ENCODE measurements around the gene HOXB5. TPM values are rescaled to one million over a fixed set of nuclear protein-coding genes. Genes with fewer than 3 reads are reported as not detected.

HOXB5 gene
- total and polyA plus RNA-seq, 4 donors: 1.4 to 5.9 (median 3.6) TPM; not detected in 1

GRCh38 chr17:48618256-48618896 is 24.8 kb upstream of the HOXB5 start:
- no peak overlapping the region for H3K27ac ChIP-seq (ENCODE audit: low read depth in 1 of 2, low read length in 2 of 2)
- ATAC-seq (ENCODE audit: low FRiP score) (peak; percentile 92), DNase-seq (peak; percentile 90 to 96)
- H3K36me3 ChIP-seq (ENCODE audit: control insufficient read depth in 1 of 2, insufficient read depth in 2 of 2, low read length in 1 of 2): no peaks in the 10 kb centered on the region
- H3K27me3 ChIP-seq (ENCODE audit: control insufficient read depth in 1 of 2, insufficient read depth in 2 of 2, low read length in 1 of 2): no peaks in the 10 kb centered on the region
- H3K4me1 ChIP-seq (ENCODE audit: control insufficient read depth in 1 of 2, insufficient read depth in 2 of 2, low read length in 2 of 2): no peaks in the 10 kb centered on the region
- H3K9me3 ChIP-seq (ENCODE audit: control insufficient read depth, low read length): no peaks in the 10 kb centered on the region
- intact Hi-C loops (cut with DNase I): loop anchor here (5.0 kb wide), 2 partner anchors 266 to 281 kb away; no protein-coding TSS in a partner anchor
- WGBS, 2 donors: 6 to 7% methylated on average over 25 of the region's 25 CpGs
- H3K4me3 ChIP-seq (ENCODE audit: low read length in 2 of 2): no peak overlapping the region

- intact Hi-C loops (cut with DNase I): loop anchor here (5.0 kb wide), 2 partner anchors 265 to 280 kb away; no protein-coding TSS in a partner anchor
- peak in 1 of 2 donors; percentile 70 for DNase-seq
- H3K27ac ChIP-seq (ENCODE audit: low read depth in 1 of 2, low read length in 2 of 2): no peak overlapping the region
- H3K27me3 ChIP-seq (ENCODE audit: control insufficient read depth in 1 of 2, insufficient read depth in 2 of 2, low read length in 1 of 2): no peaks in the 10 kb centered on the region
- H3K9me3 ChIP-seq (ENCODE audit: control insufficient read depth, low read length): no peaks in the 10 kb centered on the region
- 12 to 14% methylated on average over 37 to 43 of the region's 43 CpGs for WGBS, 2 donors
- no peaks in the 10 kb centered on the region for H3K4me1 ChIP-seq (ENCODE audit: control insufficient read depth in 1 of 2, insufficient read depth in 2 of 2, low read length in 2 of 2)
- ATAC-seq (ENCODE audit: low FRiP score): no peak
- no peaks in the 10 kb centered on the region for H3K36me3 ChIP-seq (ENCODE audit: control insufficient read depth in 1 of 2, insufficient read depth in 2 of 2, low read length in 1 of 2)
- H3K4me3 ChIP-seq (ENCODE audit: low read length in 2 of 2): no peak overlapping the region
These were observed 24.1 kb upstream of the HOXB5 start for GRCh38 chr17:48617471-48618255.

- WGBS, 2 donors: 53 to 62% methylated on average over 15 of the region's 15 CpGs
- ATAC-seq (ENCODE audit: low FRiP score): no peak
- Histone ChIP-seq H3K36me3 (ENCODE audit: control insufficient read depth in 1 of 2, insufficient read depth in 2 of 2, low read length in 1 of 2) (no peaks in the 10 kb centered on the region), H3K4me1 (ENCODE audit: control insufficient read depth in 1 of 2, insufficient read depth in 2 of 2, low read length in 2 of 2) (no peaks in the 10 kb centered on the region), H3K27me3 (ENCODE audit: control insufficient read depth in 1 of 2, insufficient read depth in 2 of 2, low read length in 1 of 2) (no peaks in the 10 kb centered on the region), H3K4me3 (ENCODE audit: low read length in 2 of 2) (no peak overlapping the region), H3K27ac (ENCODE audit: low read depth in 1 of 2, low read length in 2 of 2) (no peak overlapping the region), H3K9me3 (ENCODE audit: control insufficient read depth, low read length) (no peaks in the 10 kb centered on the region)
- DNase-seq: no peak
- intact Hi-C loops (cut with DNase I): loop anchor here (5.0 kb wide), 2 partner anchors 265 to 280 kb away; no protein-coding TSS in a partner anchor
These were observed 23.3 kb upstream of the HOXB5 start for GRCh38 chr17:48616717-48617470.

- Histone ChIP-seq H3K4me1 (ENCODE audit: control insufficient read depth in 1 of 2, insufficient read depth in 2 of 2, low read length in 2 of 2) (no peaks in the 10 kb centered on the region), H3K27me3 (ENCODE audit: control insufficient read depth in 1 of 2, insufficient read depth in 2 of 2, low read length in 1 of 2) (no peaks in the 10 kb centered on the region), H3K4me3 (ENCODE audit: low read length in 2 of 2) (no peak overlapping the region), H3K36me3 (ENCODE audit: control insufficient read depth in 1 of 2, insufficient read depth in 2 of 2, low read length in 1 of 2) (no peaks in the 10 kb centered on the region), H3K27ac (ENCODE audit: low read depth in 1 of 2, low read length in 2 of 2) (no peak overlapping the region), H3K9me3 (ENCODE audit: control insufficient read depth, low read length) (no peaks in the 10 kb centered on the region)
- ATAC-seq (ENCODE audit: low FRiP score) (no peak), DNase-seq (no peak)
- intact Hi-C loops (cut with DNase I): loop anchor here (5.0 kb wide), 2 partner anchors 264 to 279 kb away; no protein-coding TSS in a partner anchor
- WGBS, 2 donors: 58 to 84% methylated on average over 17 of the region's 17 CpGs
These were observed 22.6 kb upstream of the HOXB5 start for GRCh38 chr17:48615963-48616716.

GRCh38 chr17:48615047-48615962 is 21.7 kb upstream of the HOXB5 start, which contains the start of gene HOXB8:
Gene HOXB8, minus strand, starts transcription at chr17:48615292. Its CDS starts 588 bp downstream, at chr17:48614704.
- Histone ChIP-seq H3K4me3 (ENCODE audit: low read length in 2 of 2) (no peak within 1 kb of the TSS), H3K27ac (ENCODE audit: low read depth in 1 of 2, low read length in 2 of 2) (no peak within 1 kb of the TSS), H3K9me3 (ENCODE audit: control insufficient read depth, low read length) (no peaks in the 10 kb centered on the region), H3K4me1 (ENCODE audit: control insufficient read depth in 1 of 2, insufficient read depth in 2 of 2, low read length in 2 of 2) (no peaks in the 10 kb centered on the region), H3K36me3 (ENCODE audit: control insufficient read depth in 1 of 2, insufficient read depth in 2 of 2, low read length in 1 of 2) (no peaks in the 10 kb centered on the region), H3K27me3 (ENCODE audit: control insufficient read depth in 1 of 2, insufficient read depth in 2 of 2, low read length in 1 of 2) (no peaks in the 10 kb centered on the region)
- ATAC-seq (ENCODE audit: low FRiP score) (no peak), DNase-seq (no peak)
- intact Hi-C loops (cut with DNase I): loop anchor here (5.0 kb wide), 2 partner anchors 263 to 278 kb away; no protein-coding TSS in a partner anchor
- 42 to 52% methylated on average over 41 of the region's 41 CpGs for WGBS, 2 donors

GRCh38 chr17:48613862-48614694 is 20.5 kb upstream of the HOXB5 start:
- intact Hi-C loops (cut with DNase I): no loop called here
- 26 to 32% methylated on average over 55 of the region's 55 CpGs for WGBS, 2 donors
- no peaks in the 10 kb centered on the region for H3K36me3 ChIP-seq (ENCODE audit: control insufficient read depth in 1 of 2, insufficient read depth in 2 of 2, low read length in 1 of 2)
- H3K9me3 ChIP-seq (ENCODE audit: control insufficient read depth, low read length): no peaks in the 10 kb centered on the region
- no peaks in the 10 kb centered on the region for H3K27me3 ChIP-seq (ENCODE audit: control insufficient read depth in 1 of 2, insufficient read depth in 2 of 2, low read length in 1 of 2)
- no peak overlapping the region for H3K4me3 ChIP-seq (ENCODE audit: low read length in 2 of 2)
- ATAC-seq (ENCODE audit: low FRiP score) (no peak), DNase-seq (peak in 1 of 2 donors; percentile 77)
- H3K27ac ChIP-seq (ENCODE audit: low read depth in 1 of 2, low read length in 2 of 2): no peak overlapping the region
- no peaks in the 10 kb centered on the region for H3K4me1 ChIP-seq (ENCODE audit: control insufficient read depth in 1 of 2, insufficient read depth in 2 of 2, low read length in 2 of 2)

Measured in aorta (tissue), 5 donors.